Smooth muscle cell (in vitro differentiated cells): ENCODE data around the gene SORL1-AS1.
"Not testable (repeated sequence)": the region's sequence is repeated elsewhere in the genome, so short reads cannot be mapped to it uniquely, and the experiment has no call there.

Experiments
- DNase-seq: peaks from one replicate; lab custom pipeline; 2025; ENCODE audit not compliant: unreplicated experiment; lab: John Stamatoyannopoulos, UW
- H2AFZ ChIP-seq: fragments of 200-600 bp; sonication (generic); 2 replicates; pipeline ENCODE4 v1.6.0; 2016; ENCODE audit warnings: antibody characterized with exemption, low read depth, mild to moderate bottlenecking
- H3F3A ChIP-seq: fragments of 200-600 bp; sonication (generic); 2 replicates; pipeline ENCODE4 v1.6.0; 2017; ENCODE audit warnings: antibody characterized with exemption, low read depth
- H3K27ac ChIP-seq: fragments of 200-600 bp; sonication (generic); 2 replicates; pipeline ENCODE4 v1.5.1; 2016; ENCODE audit warnings: low read depth, mild to moderate bottlenecking
- H3K27me3 ChIP-seq: fragments of 200-600 bp; sonication (generic); 2 replicates; pipeline ENCODE4 v1.6.1; 2016; ENCODE audit warnings: low read depth, mild to moderate bottlenecking
- H3K36me3 ChIP-seq: fragments of 200-600 bp; sonication (generic); 2 replicates; pipeline ENCODE4 v1.5.1; 2016; ENCODE audit warnings: low read depth
- H3K4me1 ChIP-seq: fragments of 200-600 bp; sonication (generic); 2 replicates; pipeline ENCODE4 v1.5.1; 2016; ENCODE audit warnings: low read depth
- H3K4me2 ChIP-seq: fragments of 200-600 bp; sonication (generic); 2 replicates; pipeline ENCODE4 v1.6.0; 2016; ENCODE audit warnings: mild to moderate bottlenecking
- H3K4me3 ChIP-seq: fragments of 200-600 bp; sonication (generic); 2 replicates; pipeline ENCODE4 v1.5.1; 2016; ENCODE audit warnings: mild to moderate bottlenecking
- H3K79me2 ChIP-seq: fragments of 200-600 bp; sonication (generic); 2 replicates; pipeline ENCODE4 v1.6.0; 2016; ENCODE audit warnings: low read depth, mild to moderate bottlenecking
- H3K9ac ChIP-seq: fragments of 200-600 bp; sonication (generic); 2 replicates; pipeline ENCODE4 v1.6.0; 2016; ENCODE audit warnings: low read depth
- H3K9me3 ChIP-seq: fragments of 200-600 bp; sonication (generic); replicated peaks from 2 replicates; pipeline ENCODE4 v1.5.1; 2016; ENCODE audit warnings: low read depth
- H4K20me1 ChIP-seq: fragments of 200-600 bp; sonication (generic); 2 replicates; pipeline ENCODE4 v1.6.0; 2016; ENCODE audit warnings: low read depth
- WGBS: methylation state at CpG from one replicate; pipeline ENCODE4 v1.1.7; 2016; ENCODE audit warnings: low lambda C conversion rate; 5-methylcytosine and 5-hydroxymethylcytosine counted together
- TF ChIP-seq, protein P1 (sequence below): fragments of 200-600 bp; sonication (generic); IDR thresholded peaks from 2 replicates; pipeline ENCODE4 v1.5.1; 2017; ENCODE audit warnings: borderline replicate concordance, mild to moderate bottlenecking, antibody characterized with exemption; ENCODE audit not compliant: insufficient read depth, poor library complexity, severe bottlenecking

The SORL1-AS1 gene

DNA sequence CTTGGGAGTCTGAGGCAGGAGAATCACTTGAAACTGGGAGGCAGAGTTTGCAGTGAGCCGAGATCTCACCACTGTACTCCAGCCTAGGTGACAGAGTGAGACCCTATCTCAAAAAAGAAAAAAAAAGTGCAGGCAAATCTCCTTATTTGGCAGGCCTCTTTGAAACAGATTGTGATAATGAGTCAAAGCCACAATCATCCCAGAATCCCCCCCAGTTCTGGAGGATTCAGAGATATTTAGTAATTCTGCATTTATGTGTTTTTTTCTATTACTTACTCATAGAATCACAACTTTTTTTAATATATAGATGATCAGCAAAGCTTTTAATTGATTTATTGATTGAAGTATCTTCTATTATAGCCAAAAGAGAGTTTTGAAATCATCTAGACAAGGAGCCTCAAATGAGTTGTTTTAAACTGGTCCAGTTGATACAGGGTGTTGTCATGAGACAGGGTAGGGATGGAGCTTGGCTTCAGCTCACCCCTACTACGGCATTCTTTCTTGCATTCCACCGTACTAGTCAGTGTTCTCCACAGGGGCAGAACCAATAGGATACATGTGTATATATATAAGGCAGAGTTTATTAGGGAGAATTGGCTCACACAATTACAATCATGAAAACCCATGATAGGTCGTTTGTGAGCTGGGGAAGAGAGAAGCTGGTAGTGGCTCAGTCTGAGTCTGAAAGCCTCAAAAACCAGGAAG lies 39.9 kb downstream of the SORL1-AS1 start:
- 82% methylated on average over 4 of the region's 4 CpGs for WGBS
- DNase-seq, result no peak
- Histone ChIP-seq H3K4me2 (no peak overlapping the region), H3F3A (no peaks in the 10 kb centered on the region), H3K4me3 (no peak overlapping the region), H3K79me2 (no peaks in the 10 kb centered on the region), H4K20me1 (no peaks in the 10 kb centered on the region), H3K4me1 (no peaks in the 10 kb centered on the region), H3K9ac (no peak overlapping the region), H3K9me3 (no peaks in the 10 kb centered on the region), H2AFZ (no peak overlapping the region), H3K36me3 (no peaks in the 10 kb centered on the region), H3K27me3 (no peaks in the 10 kb centered on the region), H3K27ac (no peak overlapping the region)
- TF ChIP-seq, protein P1, sequence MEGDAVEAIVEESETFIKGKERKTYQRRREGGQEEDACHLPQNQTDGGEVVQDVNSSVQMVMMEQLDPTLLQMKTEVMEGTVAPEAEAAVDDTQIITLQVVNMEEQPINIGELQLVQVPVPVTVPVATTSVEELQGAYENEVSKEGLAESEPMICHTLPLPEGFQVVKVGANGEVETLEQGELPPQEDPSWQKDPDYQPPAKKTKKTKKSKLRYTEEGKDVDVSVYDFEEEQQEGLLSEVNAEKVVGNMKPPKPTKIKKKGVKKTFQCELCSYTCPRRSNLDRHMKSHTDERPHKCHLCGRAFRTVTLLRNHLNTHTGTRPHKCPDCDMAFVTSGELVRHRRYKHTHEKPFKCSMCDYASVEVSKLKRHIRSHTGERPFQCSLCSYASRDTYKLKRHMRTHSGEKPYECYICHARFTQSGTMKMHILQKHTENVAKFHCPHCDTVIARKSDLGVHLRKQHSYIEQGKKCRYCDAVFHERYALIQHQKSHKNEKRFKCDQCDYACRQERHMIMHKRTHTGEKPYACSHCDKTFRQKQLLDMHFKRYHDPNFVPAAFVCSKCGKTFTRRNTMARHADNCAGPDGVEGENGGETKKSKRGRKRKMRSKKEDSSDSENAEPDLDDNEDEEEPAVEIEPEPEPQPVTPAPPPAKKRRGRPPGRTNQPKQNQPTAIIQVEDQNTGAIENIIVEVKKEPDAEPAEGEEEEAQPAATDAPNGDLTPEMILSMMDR, result no peak

DNA sequence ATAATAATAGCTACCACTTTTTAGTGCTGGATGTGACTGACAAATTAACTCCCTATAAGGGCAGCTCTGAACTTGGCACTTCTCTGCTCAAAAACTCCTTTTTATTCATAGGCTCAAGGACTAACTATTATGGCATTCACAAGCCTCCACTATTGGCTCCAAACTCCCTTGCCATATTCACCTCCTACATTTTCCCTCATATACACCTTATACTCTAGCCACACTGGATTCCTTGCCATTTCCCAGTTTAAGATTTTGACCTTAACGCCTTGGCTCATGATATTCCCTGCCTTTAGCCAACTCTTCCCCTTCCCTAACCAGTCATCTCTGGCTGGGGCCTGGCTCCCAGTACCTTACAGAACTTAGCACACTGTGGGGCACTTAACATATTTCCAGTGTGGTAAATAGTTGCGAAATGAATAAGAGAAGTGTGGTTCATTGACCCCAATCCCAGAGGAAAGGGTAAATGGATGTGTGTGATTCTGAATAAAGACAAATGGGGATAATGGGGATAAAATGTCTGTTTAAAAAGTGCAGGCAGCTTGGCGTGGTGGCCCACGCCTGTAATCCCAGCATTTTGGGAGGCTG lies 40.7 kb downstream of the SORL1-AS1 start:
- Histone ChIP-seq H3F3A (no peaks in the 10 kb centered on the region), H3K79me2 (no peaks in the 10 kb centered on the region), H3K9ac (no peak overlapping the region), H2AFZ (no peak overlapping the region), H4K20me1 (no peaks in the 10 kb centered on the region), H3K4me1 (no peaks in the 10 kb centered on the region), H3K36me3 (no peaks in the 10 kb centered on the region), H3K27ac (no peak overlapping the region), H3K4me2 (no peak overlapping the region), H3K9me3 (no peaks in the 10 kb centered on the region), H3K27me3 (no peaks in the 10 kb centered on the region), H3K4me3 (no peak overlapping the region)
- WGBS, result 96% methylated on average over 4 of the region's 4 CpGs
- TF ChIP-seq, protein P1, result no peak
- DNase-seq, result no peak

DNA sequence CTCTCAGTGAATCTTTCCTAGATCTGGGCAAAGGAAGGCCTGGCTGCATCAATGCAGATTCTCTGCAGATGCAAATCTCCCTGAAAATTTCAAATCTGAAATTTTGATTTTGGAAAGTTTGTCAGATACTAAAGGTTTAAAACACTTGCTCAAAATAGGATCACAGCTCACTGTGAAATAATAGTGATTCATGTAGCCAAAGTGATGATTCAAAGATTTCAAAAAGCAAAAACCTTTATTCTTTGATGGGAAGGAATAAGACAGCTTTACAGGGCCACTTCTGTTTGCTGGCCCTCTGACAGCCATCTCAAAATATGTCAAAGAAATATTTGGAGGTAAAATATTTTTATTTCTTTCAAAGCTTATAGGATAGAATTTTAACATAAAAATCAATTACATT lies 41.4 kb downstream of the SORL1-AS1 start:
- H3K36me3 ChIP-seq, DNase-seq, H3K27ac ChIP-seq, H3F3A ChIP-seq, H3K9ac ChIP-seq, H2AFZ ChIP-seq, H3K27me3 ChIP-seq, H3K4me1 ChIP-seq, H3K9me3 ChIP-seq, H3K4me3 ChIP-seq, H3K4me2 ChIP-seq, H4K20me1 ChIP-seq, H3K79me2 ChIP-seq: not testable (repeated sequence)

DNA sequence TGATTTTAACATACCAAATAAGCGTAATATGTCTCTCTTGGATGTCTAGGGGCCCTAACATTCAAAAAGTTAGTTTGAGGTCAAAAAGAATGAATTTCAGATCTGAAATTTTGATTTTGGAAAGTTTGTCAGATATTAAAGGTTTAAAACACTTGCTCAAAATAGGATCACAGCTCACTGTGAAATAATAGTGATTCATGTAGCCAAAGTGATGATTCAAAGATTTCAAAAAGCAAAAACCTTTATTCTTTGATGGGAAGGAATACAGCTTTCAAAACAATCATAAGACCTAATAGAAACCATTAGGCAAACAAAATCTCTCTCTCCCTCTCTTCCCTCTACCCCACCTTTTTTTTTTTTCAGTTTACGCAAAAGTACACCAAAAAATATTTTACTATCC lies 42.7 kb downstream of the SORL1-AS1 start:
- not testable (repeated sequence) for H3K4me1 ChIP-seq, H3K4me2 ChIP-seq, H3K4me3 ChIP-seq, H3K9ac ChIP-seq, H3K79me2 ChIP-seq, H3K27ac ChIP-seq, H3F3A ChIP-seq, DNase-seq, H3K27me3 ChIP-seq, H3K36me3 ChIP-seq, H2AFZ ChIP-seq, H3K9me3 ChIP-seq, H4K20me1 ChIP-seq
- WGBS, result 99% methylated on average over 2 of the region's 2 CpGs
